HG03354 (cell line): Measurements from ENCODE around the gene NELFCD.
A peak's percentile ranks its signal among the peaks of the same experiment; 100 is the strongest.
"Not testable (repeated sequence)": the region's sequence is repeated elsewhere in the genome, so short reads cannot be mapped to it uniquely, and the experiment has no call there.

Source experiments
- ATAC-seq: cut with Tn5 transposase; IDR thresholded peaks from one replicate; pipeline ENCODE4 v1.9.1; 2021; ENCODE audit warnings: mild to moderate bottlenecking; ENCODE audit not compliant: unreplicated experiment, poor library complexity, severe bottlenecking

Gene NELFCD

GRCh38 chr20:59020938-59021551 is 40.0 kb downstream of the NELFCD start:
- no peak for ATAC-seq

DNA sequence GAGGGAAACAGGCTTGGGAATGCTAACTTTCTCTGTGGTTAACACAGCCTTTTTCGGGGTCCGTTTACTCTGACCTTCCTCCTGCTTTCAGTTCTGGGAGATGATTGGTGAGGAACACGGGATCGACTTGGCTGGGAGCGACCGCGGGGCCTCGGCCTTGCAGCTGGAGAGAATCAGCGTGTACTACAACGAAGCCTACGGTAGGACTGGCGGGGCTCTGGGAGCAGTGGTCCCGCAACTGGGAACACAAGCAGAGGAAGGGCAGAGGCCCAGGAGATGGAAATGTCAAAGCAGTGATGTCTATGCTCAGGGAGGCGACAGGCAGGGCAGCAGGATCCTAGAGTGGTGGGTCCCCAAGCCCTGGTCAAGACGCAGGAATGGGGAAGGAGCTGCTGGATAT is 41.7 kb downstream of the NELFCD start:
- ATAC-seq, result no peak

- no peak for ATAC-seq
Observed at GRCh38 chr20:59023616-59024015, 42.6 kb downstream of the NELFCD start.

DNA sequence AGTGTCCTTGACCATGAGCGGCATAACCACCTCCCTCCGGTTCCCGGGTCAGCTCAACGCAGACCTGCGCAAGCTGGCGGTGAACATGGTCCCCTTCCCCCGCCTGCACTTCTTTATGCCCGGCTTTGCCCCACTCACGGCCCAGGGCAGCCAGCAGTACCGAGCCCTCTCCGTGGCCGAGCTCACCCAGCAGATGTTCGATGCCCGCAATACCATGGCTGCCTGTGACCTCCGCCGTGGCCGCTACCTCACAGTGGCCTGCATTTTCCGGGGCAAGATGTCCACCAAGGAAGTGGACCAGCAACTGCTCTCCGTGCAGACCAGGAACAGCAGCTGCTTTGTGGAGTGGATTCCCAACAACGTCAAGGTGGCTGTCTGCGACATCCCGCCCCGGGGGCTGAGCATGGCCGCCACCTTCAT is 43.1 kb downstream of the NELFCD start:
- ATAC-seq, result no peak

GRCh38 chr20:59025086-59025485 is 44.0 kb downstream of the NELFCD start:
- ATAC-seq, result no peak

DNA sequence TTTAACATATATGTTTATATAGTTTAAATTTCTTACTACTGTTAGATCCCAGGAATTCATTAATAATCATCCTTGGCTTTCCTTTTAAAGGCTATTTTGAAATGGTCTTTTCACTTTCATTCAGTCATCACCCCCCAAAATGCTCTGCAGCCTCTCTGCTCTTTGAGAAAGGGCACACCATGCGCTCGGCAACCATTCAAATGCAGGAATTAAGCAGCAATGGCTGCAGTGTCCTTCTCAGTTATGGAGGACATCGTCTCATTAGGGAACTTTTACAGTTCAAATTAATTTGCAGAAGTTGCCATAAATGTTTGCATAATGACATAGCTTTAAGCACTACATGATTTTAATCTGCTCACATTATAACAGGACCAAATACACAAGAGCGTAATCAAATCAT is 44.5 kb downstream of the NELFCD start:
- no peak for ATAC-seq

DNA sequence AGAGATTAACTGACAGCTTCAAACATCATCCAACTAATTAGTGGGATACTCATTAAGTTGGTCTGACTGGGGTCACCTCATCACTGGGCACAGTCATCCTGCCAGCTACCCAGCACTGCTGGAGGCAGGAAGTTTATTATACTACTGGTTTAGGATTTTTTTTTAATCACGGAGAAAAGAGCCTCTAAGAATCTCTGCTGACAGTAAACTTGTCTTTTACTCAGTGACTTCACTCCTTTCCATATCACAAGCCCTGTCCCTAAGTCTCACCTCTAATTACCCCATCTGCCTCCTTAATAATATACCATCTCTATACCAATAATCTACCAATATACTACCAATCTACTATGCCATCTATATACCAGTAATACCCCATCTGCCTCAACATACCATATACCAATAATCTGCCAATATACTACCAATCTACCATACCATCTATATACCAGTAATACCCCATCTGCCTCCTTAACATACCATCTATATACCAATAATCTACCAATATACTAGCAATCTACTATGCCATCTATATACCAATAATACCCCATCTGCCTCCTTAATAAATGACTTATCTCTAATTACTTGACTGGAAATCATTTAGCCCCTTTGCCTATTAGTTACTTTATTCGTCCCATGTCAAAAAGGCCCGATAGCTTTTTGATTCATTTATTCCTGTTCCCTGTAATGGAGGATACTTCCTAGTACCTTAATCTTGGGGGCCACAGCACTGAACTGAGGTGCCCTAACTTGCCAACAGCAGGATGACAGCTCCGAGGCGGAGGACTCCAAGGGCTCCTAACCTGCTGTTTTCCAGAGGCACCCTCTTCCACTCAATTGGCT is 46.1 kb downstream of the NELFCD start:
- ATAC-seq, result no peak

DNA sequence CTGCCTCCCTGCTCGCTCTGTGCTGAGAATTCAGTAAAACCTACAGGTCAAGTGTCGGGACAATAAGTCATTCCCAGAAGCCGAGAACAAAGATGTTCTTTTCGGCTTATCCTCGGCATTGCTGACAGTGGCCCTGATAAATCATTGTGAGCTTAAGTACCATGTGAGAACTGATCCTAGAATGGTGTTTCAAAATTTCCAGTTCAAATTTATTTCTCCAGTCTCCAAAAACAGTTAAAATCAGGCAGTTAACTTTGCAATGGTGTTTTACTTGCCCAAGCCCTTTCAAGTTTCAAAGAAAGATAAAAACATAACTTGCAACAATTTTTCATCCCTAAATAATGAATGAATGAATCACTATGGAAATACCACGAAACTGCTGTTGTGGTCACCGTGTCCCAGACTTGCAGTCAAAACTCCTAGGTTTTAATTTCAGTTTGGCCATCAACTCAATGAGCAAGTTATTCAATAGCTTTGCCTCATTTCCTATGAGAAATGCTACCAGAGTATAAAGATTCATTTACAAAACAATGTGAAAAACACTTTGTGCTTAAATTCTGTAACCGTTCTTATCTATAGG is 46.8 kb downstream of the NELFCD start:
- no peak for ATAC-seq

DNA sequence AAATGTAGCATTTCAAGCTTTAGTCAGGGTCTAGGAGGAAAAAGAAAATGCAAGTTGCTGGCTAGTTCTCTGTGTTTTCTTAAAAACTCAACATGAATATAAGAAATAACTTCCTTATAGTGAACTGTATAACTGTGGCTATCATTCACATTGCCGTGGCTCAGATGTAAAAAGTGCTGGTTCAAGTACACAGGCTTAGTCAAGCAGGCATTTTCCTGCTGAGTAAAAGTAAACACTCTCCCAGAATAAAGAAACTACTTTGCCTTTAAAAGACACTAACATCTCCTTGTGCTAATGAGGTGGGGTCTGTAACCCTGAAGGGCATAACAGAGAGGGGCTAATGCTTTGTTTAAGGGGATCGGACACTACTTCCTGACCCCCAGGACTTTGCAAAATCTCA is 47.8 kb downstream of the NELFCD start:
- no peak for ATAC-seq

DNA sequence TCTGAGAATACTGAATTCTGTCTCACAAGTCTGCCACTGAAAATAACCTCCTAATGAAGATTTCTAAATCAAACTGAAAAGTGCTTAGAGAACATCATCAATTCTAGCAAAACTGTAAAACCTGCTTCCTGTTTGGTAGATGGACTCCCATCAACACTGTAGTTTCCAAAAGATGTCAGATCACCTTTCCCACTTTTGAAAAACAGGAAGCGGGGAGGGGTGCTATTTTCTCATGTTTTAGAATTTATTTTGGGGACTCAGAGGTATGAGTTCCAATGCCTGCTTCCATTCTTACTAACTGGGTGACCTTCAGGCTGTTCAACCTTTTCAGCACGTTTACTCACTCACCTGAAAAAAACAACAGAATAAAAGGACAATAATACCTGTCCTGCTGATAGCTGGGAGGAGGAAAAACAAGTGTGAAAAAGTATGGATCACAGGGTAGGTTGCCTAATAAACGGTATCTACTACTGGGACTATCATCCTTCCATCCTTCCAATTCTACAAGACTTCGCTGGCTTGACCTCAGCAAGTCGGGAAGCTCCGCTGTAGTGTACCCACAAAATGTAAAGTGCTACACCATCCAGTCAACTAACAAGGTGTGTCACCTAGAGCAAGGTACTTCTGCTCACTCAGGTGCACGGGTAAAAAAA is 50.0 kb downstream of the NELFCD start:
- no peak for ATAC-seq

GRCh38 chr20:59031564-59032022 is 50.5 kb downstream of the NELFCD start:
- ATAC-seq, result no peak

GRCh38 chr20:59032023-59032712 is 51.1 kb downstream of the NELFCD start, which contains the start of gene ATP5F1E:
TSS of gene ATP5F1E (minus strand) at chr20:59032335. CDS start at chr20:59032251, 84 bp downstream.
- ATAC-seq, result peak; percentile 92

DNA sequence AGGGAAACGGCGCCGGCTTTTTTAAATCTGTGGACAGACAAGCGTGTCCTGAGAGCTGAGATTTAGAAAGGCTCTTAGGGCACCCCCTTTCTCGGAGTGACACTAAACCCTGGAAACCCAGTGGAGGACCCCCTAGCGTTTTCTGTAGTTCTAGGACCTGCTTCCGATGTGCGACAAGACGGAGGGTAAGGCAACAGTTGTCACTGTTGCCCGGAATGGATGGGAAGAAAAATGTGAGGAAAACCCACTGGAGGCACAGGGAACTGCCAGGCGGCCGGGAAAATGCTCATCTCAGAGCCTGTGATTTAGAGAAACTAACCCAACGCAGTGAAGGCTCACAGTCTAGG is 51.6 kb downstream of the NELFCD start:
- peak; percentile 55 for ATAC-seq

- ATAC-seq, result no peak
Observed at GRCh38 chr20:59033093-59033492, 52.0 kb downstream of the NELFCD start.

GRCh38 chr20:59033616-59034165 is 52.6 kb downstream of the NELFCD start:
- ATAC-seq, result no peak

DNA sequence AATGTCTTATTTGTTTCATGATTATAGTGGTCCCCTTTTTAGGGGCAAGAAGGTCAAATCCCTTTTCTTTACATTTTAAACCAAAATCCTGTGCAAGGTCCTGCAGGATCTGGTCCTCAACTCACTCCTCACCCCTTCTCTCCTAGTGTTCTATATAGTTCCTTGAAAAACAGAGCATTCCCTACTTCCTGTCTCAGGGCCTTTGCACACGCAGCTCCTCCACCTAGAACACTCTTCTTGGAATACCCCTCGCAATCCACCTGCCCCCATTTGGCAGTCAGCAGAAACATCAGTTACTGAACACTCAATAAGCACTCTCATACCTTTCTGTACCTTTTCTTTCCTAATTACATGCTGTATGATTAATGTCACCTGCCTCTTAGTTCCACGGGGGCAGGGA is 54.3 kb downstream of the NELFCD start:
- no peak for ATAC-seq

GRCh38 chr20:59037386-59037785 is 56.3 kb downstream of the NELFCD start:
- ATAC-seq, result no peak

DNA sequence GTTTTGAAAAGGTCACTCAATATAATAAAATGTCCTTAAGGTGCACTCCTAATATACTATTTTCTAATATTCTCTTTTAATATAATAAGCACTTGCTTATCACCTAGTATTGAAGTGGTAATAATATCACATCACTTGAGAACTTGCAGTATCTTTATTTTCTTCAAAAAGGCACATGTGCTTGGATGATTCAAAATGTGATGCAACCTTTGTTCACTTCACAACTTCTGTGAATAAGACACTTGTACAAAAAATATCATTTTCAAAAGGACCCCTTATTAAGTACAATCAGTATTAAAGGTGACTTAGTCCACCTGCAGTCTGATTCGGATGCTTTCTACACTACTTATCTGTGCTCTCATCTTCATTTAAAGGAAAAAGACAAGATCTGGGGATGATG is 58.2 kb downstream of the NELFCD start:
- ATAC-seq, result no peak

- no peak for ATAC-seq
Observed at GRCh38 chr20:59040667-59041066, 59.6 kb downstream of the NELFCD start.

DNA sequence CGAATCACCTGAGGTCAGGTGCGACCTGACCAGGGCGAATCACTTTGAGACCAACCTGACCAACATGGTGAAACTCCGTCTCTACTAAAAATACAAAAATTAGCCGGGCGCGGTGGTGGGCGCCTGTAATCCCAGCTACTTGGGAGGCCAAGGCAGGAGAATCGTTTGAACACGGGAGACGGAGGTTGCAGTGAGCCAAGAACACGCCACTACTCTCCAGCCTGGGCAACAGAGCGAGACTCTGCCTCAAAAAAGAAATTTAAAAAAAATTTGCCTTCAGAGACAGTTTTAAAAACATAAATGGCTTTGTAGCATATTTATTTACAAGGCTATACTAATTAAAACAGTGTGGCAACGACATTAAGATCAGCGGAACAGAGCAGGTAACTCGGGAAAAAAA is 60.4 kb downstream of the NELFCD start:
- not testable (repeated sequence) for ATAC-seq
